Measurements from ENCODE around the gene ANTXR2.

Gene ANTXR2

GRCh38 chr4:80065601-80066000 lies 7.4 kb downstream of the ANTXR2 start:
- no peaks in the 10 kb centered on the region for H3K36me3 ChIP-seq (ENCODE audit: insufficient read depth, low read length)
- no peak overlapping the region for H3K4me2 ChIP-seq (ENCODE audit: low read length)
- no peak for TF ChIP-seq EZH2 (IDR thresholded peaks at IDR 0.05; ENCODE audit: borderline replicate concordance, low read length)
- no peak for TF ChIP-seq CTCF (IDR thresholded peaks at IDR 0.05; ENCODE audit: low read length)

GRCh38 chr4:80062527-80062926 lies 10.5 kb downstream of the ANTXR2 start:
- H3K9me3 ChIP-seq (ENCODE audit: low read length) = no peaks in the 10 kb centered on the region
- H3K9me2 ChIP-seq (ENCODE audit: low read depth, low read length) = no peaks in the 10 kb centered on the region
- H3K27me3 ChIP-seq (ENCODE audit: insufficient read depth, low read length) = no peaks in the 10 kb centered on the region
- no peak overlapping the region for H3K4me3 ChIP-seq (ENCODE audit: low read depth, low read length, poor library complexity, severe bottlenecking)
- no peaks in the 10 kb centered on the region for H3K36me3 ChIP-seq (ENCODE audit: insufficient read depth, low read length)
- no peaks in the 10 kb centered on the region for H3K79me2 ChIP-seq (ENCODE audit: insufficient read depth, low read length)
- peaks cover 12% of the 10 kb centered on the region for H3K4me1 ChIP-seq (ENCODE audit: insufficient read depth, low read length, severe bottlenecking)
- TF ChIP-seq CTCF (IDR thresholded peaks at IDR 0.05; ENCODE audit: low read length) = no peak
- TF ChIP-seq EZH2 (IDR thresholded peaks at IDR 0.05; ENCODE audit: borderline replicate concordance, low read length) = no peak
- H3K9ac ChIP-seq (ENCODE audit: low read length) = no peak overlapping the region
- H2AFZ ChIP-seq (ENCODE audit: low read length) = no peak overlapping the region
- no peaks in the 10 kb centered on the region for H3F3A ChIP-seq (ENCODE audit: insufficient read depth, low read length)
- no peak overlapping the region for H3K27ac ChIP-seq (ENCODE audit: low read depth, low read length, poor library complexity, severe bottlenecking)
- H4K20me1 ChIP-seq (ENCODE audit: insufficient read depth, low read length) = no peaks in the 10 kb centered on the region
- no peak overlapping the region for H3K4me2 ChIP-seq (ENCODE audit: low read length)

More at GRCh38 chr4:80065601-80066000, 7.4 kb downstream of the ANTXR2 start:
- H2AFZ ChIP-seq (ENCODE audit: low read length) = no peak overlapping the region
- H3K4me3 ChIP-seq (ENCODE audit: low read depth, low read length, poor library complexity, severe bottlenecking) = no peak overlapping the region
- no peaks in the 10 kb centered on the region for H4K20me1 ChIP-seq (ENCODE audit: insufficient read depth, low read length)
- no peak overlapping the region for H3K9ac ChIP-seq (ENCODE audit: low read length)
- no peaks in the 10 kb centered on the region for H3K9me2 ChIP-seq (ENCODE audit: low read depth, low read length)
- no peaks in the 10 kb centered on the region for H3F3A ChIP-seq (ENCODE audit: insufficient read depth, low read length)
- no peaks in the 10 kb centered on the region for H3K27me3 ChIP-seq (ENCODE audit: insufficient read depth, low read length)
- H3K9me3 ChIP-seq (ENCODE audit: low read length) = no peaks in the 10 kb centered on the region
- H3K79me2 ChIP-seq (ENCODE audit: insufficient read depth, low read length) = no peaks in the 10 kb centered on the region
- no peaks in the 10 kb centered on the region for H3K4me1 ChIP-seq (ENCODE audit: insufficient read depth, low read length, severe bottlenecking)
- no peak overlapping the region for H3K27ac ChIP-seq (ENCODE audit: low read depth, low read length, poor library complexity, severe bottlenecking)

- Histone ChIP-seq H3K27ac (ENCODE audit: low read depth, low read length, poor library complexity, severe bottlenecking) (no peak overlapping the region), H3K9me3 (ENCODE audit: low read length) (no peaks in the 10 kb centered on the region), H3F3A (ENCODE audit: insufficient read depth, low read length) (no peaks in the 10 kb centered on the region), H3K27me3 (ENCODE audit: insufficient read depth, low read length) (no peaks in the 10 kb centered on the region), H3K4me1 (ENCODE audit: insufficient read depth, low read length, severe bottlenecking) (peaks cover 12% of the 10 kb centered on the region), H3K79me2 (ENCODE audit: insufficient read depth, low read length) (no peaks in the 10 kb centered on the region), H3K4me2 (ENCODE audit: low read length) (no peak overlapping the region), H3K9ac (ENCODE audit: low read length) (no peak overlapping the region), H3K4me3 (ENCODE audit: low read depth, low read length, poor library complexity, severe bottlenecking) (no peak overlapping the region), H3K36me3 (ENCODE audit: insufficient read depth, low read length) (no peaks in the 10 kb centered on the region), H3K9me2 (ENCODE audit: low read depth, low read length) (no peaks in the 10 kb centered on the region), H2AFZ (ENCODE audit: low read length) (no peak overlapping the region), H4K20me1 (ENCODE audit: insufficient read depth, low read length) (no peaks in the 10 kb centered on the region)
- no peak for TF ChIP-seq CTCF (IDR thresholded peaks at IDR 0.05; ENCODE audit: low read length)
- no peak for TF ChIP-seq EZH2 (IDR thresholded peaks at IDR 0.05; ENCODE audit: borderline replicate concordance, low read length)
Observed at GRCh38 chr4:80060804-80061203, 12.2 kb downstream of the ANTXR2 start.
